Astrocyte (in vitro differentiated cells and primary cell): ENCODE measurements around the gene PDE9A.

Source experiments
- CTCF ChIP-seq: IDR thresholded peaks from 2 replicates; pipeline ENCODE4 v1.5.1; 2011; ENCODE audit warnings: low read depth, mild to moderate bottlenecking, inconsistent platforms, low read length, moderate library complexity; ENCODE audit not compliant: insufficient read depth
- EZH2 ChIP-seq: IDR thresholded peaks from 2 replicates; pipeline ENCODE4 v1.6.1; 2012; ENCODE audit warnings: mild to moderate bottlenecking, low read length, inconsistent platforms; ENCODE audit not compliant: insufficient read depth

GRCh38 chr21:42811960-42812359, 158.5 kb downstream of the PDE9A start:
- TF ChIP-seq CTCF (no peak), EZH2 (no peak)
